A549 (cell line): Measurements from ENCODE around the gene PIGX. TPM values are rescaled to one million over a fixed set of nuclear protein-coding genes. Genes with fewer than 3 reads are reported as not detected.

ENCODE experiments used
- ATAC-seq, 2 experiments: fragments of 200-7000 bp in 1 of 2; fragments of >200 bp in 1 of 2; cut with Nextera tagmentation in 1 of 2; cut with Tn5 transposase in 1 of 2; 3 replicates each; pipeline versions ENCODE4 v1.8.0 to v1.9.1; 2018 to 2020; ENCODE audit warnings: mild to moderate bottlenecking in 1 of 2, moderate library complexity in 1 of 2
- CTCF ChIA-PET: fragments of 300-600 bp; sonication (Branson Sonifier 250); formaldehyde crosslinking; extraction: SDS; loops from one replicate; lab custom pipeline; 2021; ENCODE audit warnings: antibody characterized with exemption, inconsistent platforms; lab: Yijun Ruan, JAX
- POLR2A ChIA-PET: fragments of 350-600 bp; formaldehyde crosslinking; extraction: SDS; loops from one replicate; lab custom pipeline; 2021; ENCODE audit warnings: antibody characterized with exemption, inconsistent platforms; lab: Yijun Ruan, JAX
- DNase-seq, 2 experiments: peaks; one replicate each; pipeline versions ENCODE4 v3.0.0 to v3.0.0-alpha.2; 2011 to 2016; ENCODE audit warnings: low read depth in 1 of 2, low spot score in 1 of 2
- FAIRE-seq: peaks from 2 replicates; lab custom pipeline; 2011; peaks lifted over from hg19 to GRCh38; lab: Jason Lieb, UNC
- H3K27ac ChIP-seq, 2 experiments: fragments of >200 bp; sonication (Bioruptor Twin); formaldehyde crosslinking; 3 replicates each; pipeline ENCODE4 v1.5.1; 2016 to 2017
- H3K4me1 ChIP-seq: fragments of >200 bp; sonication (Bioruptor Twin); formaldehyde crosslinking; 3 replicates; pipeline ENCODE4 v1.6.1; 2016
- H3K4me2 ChIP-seq: fragments of >200 bp; sonication (Bioruptor Twin); formaldehyde crosslinking; 3 replicates; pipeline ENCODE4 v1.6.1; 2016
- H3K4me3 ChIP-seq: fragments of >200 bp; sonication (Bioruptor Twin); formaldehyde crosslinking; 3 replicates; pipeline ENCODE4 v1.5.1; 2016
- H3K9me3 ChIP-seq: fragments of >200 bp; sonication (Bioruptor Twin); formaldehyde crosslinking; 3 replicates; pipeline ENCODE4 v1.6.1; 2016
- BHLHE40 ChIP-seq: IDR thresholded peaks from 2 replicates; pipeline ENCODE4 v1.6.1; 2012; ENCODE audit warnings: low read depth, low read length, inconsistent platforms
- CEBPB ChIP-seq, 2 experiments: fragments of >200 bp in 1 of 2; sonication (Bioruptor Twin) in 1 of 2; formaldehyde crosslinking in 1 of 2; IDR thresholded peaks; 2 replicates each; pipeline ENCODE4 v1.6.1; 2012 to 2016
- ESRRA ChIP-seq: fragments of 150-350 bp; IDR thresholded peaks from 2 replicates; pipeline ENCODE4 v1.6.1; 2014; ENCODE audit warnings: mild to moderate bottlenecking, low read length, borderline replicate concordance
- GATA3 ChIP-seq: IDR thresholded peaks from 2 replicates; pipeline ENCODE4 v1.6.1; 2012; ENCODE audit warnings: borderline replicate concordance
- HOXB13 ChIP-seq: fragments of 250-450 bp; sonication (Bioruptor Pico); IDR thresholded peaks from 2 replicates; pipeline ENCODE4 v1.5.0; 2020; ENCODE audit warnings: low read depth, mild to moderate bottlenecking, moderate library complexity
- JUN ChIP-seq, 2 experiments: fragments of >200 bp; sonication (Bioruptor Twin); formaldehyde crosslinking; IDR thresholded peaks; 2 replicates in 1 of 2; 3 replicates in 1 of 2; pipeline ENCODE4 v1.6.1; 2016 to 2017
- MAFK ChIP-seq: fragments of 450-650 bp; IDR thresholded peaks from 2 replicates; pipeline ENCODE4 v1.6.1; 2014; ENCODE audit not compliant: partially characterized antibody
- MYC ChIP-seq: IDR thresholded peaks from 2 replicates; pipeline ENCODE4 v1.6.1; 2012; ENCODE audit warnings: mild to moderate bottlenecking, inconsistent platforms, low read length, improper control_type of control experiment, borderline replicate concordance
- NPAS2 ChIP-seq: fragments of 250-450 bp; sonication (Bioruptor Pico); IDR thresholded peaks from 2 replicates; pipeline ENCODE4 v1.8.0; 2022; ENCODE audit warnings: mild to moderate bottlenecking, moderate library complexity, borderline replicate concordance
- NR3C1 ChIP-seq: fragments of >200 bp; sonication (Bioruptor Twin); formaldehyde crosslinking; IDR thresholded peaks from 3 replicates; pipeline ENCODE4 v1.6.1; 2017
- RFX5 ChIP-seq: fragments of 450-650 bp; IDR thresholded peaks from 2 replicates; pipeline ENCODE4 v1.7.1; 2014; ENCODE audit warnings: antibody characterized with exemption, mild to moderate bottlenecking, moderate library complexity
- RNF2 ChIP-seq: fragments of 200-600 bp; sonication (generic); IDR thresholded peaks from 2 replicates; pipeline ENCODE4 v1.6.1; 2016; ENCODE audit warnings: low read depth, mild to moderate bottlenecking, antibody characterized with exemption, moderate library complexity, borderline replicate concordance
- SMC3 ChIP-seq: fragments of >200 bp; sonication (Bioruptor Twin); formaldehyde crosslinking; IDR thresholded peaks from 3 replicates; pipeline ENCODE4 v1.6.1; 2018; ENCODE audit warnings: inconsistent platforms
- TFCP2L1 ChIP-seq: fragments of 250-450 bp; sonication (Bioruptor Pico); IDR thresholded peaks from 2 replicates; pipeline ENCODE4 v1.5.0; 2021; ENCODE audit warnings: mild to moderate bottlenecking
- TP53 ChIP-seq: fragments of 250-450 bp; sonication (Bioruptor Pico); IDR thresholded peaks from 2 replicates; pipeline ENCODE4 v1.5.0; 2021; ENCODE audit warnings: mild to moderate bottlenecking, moderate library complexity
- ZC3H11A ChIP-seq: fragments of 450-650 bp; IDR thresholded peaks from 2 replicates; pipeline ENCODE4 v1.6.1; 2014; ENCODE audit warnings: antibody characterized with exemption, mild to moderate bottlenecking
- ZFP36 ChIP-seq: fragments of 450-650 bp; IDR thresholded peaks from 2 replicates; pipeline ENCODE4 v1.6.1; 2014; ENCODE audit warnings: borderline replicate concordance; ENCODE audit not compliant: partially characterized antibody
- ZSCAN20 ChIP-seq: fragments of 250-450 bp; sonication (Bioruptor Pico); IDR thresholded peaks from 2 replicates; pipeline ENCODE4 v1.8.0; 2022; ENCODE audit warnings: mild to moderate bottlenecking, moderate library complexity
- WGBS: methylation state at CpG from one replicate; pipeline ENCODE4 v1.1.6; 2017; ENCODE audit errors: missing lambda C conversion rate; 5-methylcytosine and 5-hydroxymethylcytosine counted together
- polyA plus RNA-seq, 4 experiments: library from polyadenylated mRNA; depleted of rRNA in 3 of 4; stranded (reverse); fragments of >200 nt; fragmentation: RNase III in 1 of 4; extraction: RNeasy Plus Mini Kit Qiagen cat#74134 plus additional on column Dnase treatment in 1 of 4; gene quantifications; 2 replicates in 3 of 4; 3 replicates in 1 of 4; pipeline ENCODE4 v1.2.3, GENCODE V29; 2011 to 2017
- TF ChIP-seq, protein P1 (sequence below): fragments of 450-650 bp; IDR thresholded peaks from 2 replicates; pipeline ENCODE4 v1.6.1; 2014; ENCODE audit warnings: antibody characterized with exemption
- TF ChIP-seq, protein P2 (sequence below): fragments of >200 bp; sonication (Bioruptor Twin); formaldehyde crosslinking; IDR thresholded peaks from 3 replicates; pipeline ENCODE4 v1.5.1; 2016
- TF ChIP-seq, protein P3 (sequence below): fragments of 200-600 bp; sonication (generic); IDR thresholded peaks from 2 replicates; pipeline ENCODE4 v1.6.1; 2016; ENCODE audit warnings: antibody characterized with exemption, mild to moderate bottlenecking, moderate library complexity
- TF ChIP-seq, protein P4 (sequence below): fragments of 150-350 bp; IDR thresholded peaks from 2 replicates; pipeline ENCODE4 v1.6.1; 2014; ENCODE audit warnings: low read depth, mild to moderate bottlenecking, low read length
- TF ChIP-seq, protein P5 (sequence below): fragments of >200 bp; sonication (Bioruptor Twin); formaldehyde crosslinking; IDR thresholded peaks from 3 replicates; pipeline ENCODE4 v1.6.1; 2016

Gene PIGX
- polyA plus RNA-seq, 2 of the 4 experiments (the other 2 are of a cell fraction), result 22.3 to 45.2 TPM

DNA sequence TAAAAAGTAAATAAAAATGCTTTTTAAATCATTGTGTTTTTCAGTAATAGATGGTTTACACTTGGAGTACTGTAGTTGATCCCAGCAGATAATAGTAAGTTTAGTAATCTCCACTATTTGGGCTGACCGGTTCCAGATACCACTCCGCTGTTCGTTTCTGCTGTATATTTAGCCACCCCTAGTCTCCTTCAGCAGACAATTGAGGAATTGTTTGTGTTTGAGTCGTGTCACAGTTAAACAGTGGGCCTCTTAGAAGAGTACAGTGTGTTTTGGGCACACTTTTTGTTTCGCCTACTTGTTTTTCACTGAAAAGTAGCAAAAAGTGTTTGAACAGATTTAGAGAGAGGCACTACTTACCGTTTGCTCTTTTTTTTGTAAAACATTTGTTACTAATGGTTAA is 60.7 kb downstream of the PIGX start:
- CTCF ChIA-PET, result no interaction called here
- ATAC-seq, result no peak
- no peak for FAIRE-seq
- TF ChIP-seq RNF2, result no peak
- no peak for TF ChIP-seq TP53
- no peak for TF ChIP-seq ZC3H11A
- no peak for TF ChIP-seq ESRRA
- TF ChIP-seq TFCP2L1 (CRISPR knock-in tag), result no peak
- TF ChIP-seq HOXB13 (CRISPR knock-in tag), result no peak
- TF ChIP-seq GATA3, result no peak
- no peak for TF ChIP-seq RFX5
- TF ChIP-seq ZFP36, result no peak
- no peak for TF ChIP-seq BHLHE40
- no peak for TF ChIP-seq NR3C1
- no peak for TF ChIP-seq CEBPB (IDR thresholded peaks at IDR 0.05)
- Histone ChIP-seq H3K4me1 (peaks cover 10% of the 10 kb centered on the region), H3K4me3 (no peak overlapping the region), H3K4me2 (no peak overlapping the region), H3K9me3 (no peaks in the 10 kb centered on the region), H3K27ac (no peak overlapping the region)
- POLR2A ChIA-PET, result no interaction called here
- WGBS, result 91% methylated on average over 6 of the region's 6 CpGs
- no peak for DNase-seq

DNA sequence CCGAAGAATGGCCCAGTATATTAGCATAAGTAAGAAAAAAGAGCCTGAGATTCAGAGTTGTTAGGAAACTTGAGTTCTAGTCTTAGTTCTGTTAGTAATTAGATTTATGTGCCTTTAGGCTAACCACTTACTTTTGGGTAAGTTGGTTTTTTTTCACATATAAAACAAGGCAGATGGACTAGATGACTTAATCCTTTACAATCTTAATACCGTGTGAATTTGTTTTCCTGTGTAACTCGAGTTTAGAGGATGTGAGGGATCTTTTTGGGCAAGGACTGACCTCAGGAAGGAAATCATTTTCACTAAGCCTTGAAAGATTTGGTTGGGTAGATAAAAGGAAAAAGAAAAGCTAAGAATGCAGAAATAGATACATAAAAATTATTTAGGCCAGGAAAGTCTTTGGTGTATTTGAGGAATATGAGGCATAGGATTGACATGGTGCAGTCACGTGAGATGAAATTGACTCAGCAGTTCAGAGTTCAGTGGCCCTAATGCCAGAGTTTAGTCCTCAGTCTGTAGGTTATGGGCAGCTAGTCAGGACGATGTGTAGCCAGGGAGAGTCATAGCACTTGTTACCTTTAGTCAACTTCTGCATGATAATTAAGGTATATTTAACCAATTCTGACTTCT is 62.1 kb downstream of the PIGX start:
- no peak for TF ChIP-seq MYC
- TF ChIP-seq, protein P1, sequence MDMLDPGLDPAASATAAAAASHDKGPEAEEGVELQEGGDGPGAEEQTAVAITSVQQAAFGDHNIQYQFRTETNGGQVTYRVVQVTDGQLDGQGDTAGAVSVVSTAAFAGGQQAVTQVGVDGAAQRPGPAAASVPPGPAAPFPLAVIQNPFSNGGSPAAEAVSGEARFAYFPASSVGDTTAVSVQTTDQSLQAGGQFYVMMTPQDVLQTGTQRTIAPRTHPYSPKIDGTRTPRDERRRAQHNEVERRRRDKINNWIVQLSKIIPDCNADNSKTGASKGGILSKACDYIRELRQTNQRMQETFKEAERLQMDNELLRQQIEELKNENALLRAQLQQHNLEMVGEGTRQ, result no peak
- no peak for TF ChIP-seq JUN (IDR thresholded peaks at IDR 0.05)
- TF ChIP-seq, protein P2, sequence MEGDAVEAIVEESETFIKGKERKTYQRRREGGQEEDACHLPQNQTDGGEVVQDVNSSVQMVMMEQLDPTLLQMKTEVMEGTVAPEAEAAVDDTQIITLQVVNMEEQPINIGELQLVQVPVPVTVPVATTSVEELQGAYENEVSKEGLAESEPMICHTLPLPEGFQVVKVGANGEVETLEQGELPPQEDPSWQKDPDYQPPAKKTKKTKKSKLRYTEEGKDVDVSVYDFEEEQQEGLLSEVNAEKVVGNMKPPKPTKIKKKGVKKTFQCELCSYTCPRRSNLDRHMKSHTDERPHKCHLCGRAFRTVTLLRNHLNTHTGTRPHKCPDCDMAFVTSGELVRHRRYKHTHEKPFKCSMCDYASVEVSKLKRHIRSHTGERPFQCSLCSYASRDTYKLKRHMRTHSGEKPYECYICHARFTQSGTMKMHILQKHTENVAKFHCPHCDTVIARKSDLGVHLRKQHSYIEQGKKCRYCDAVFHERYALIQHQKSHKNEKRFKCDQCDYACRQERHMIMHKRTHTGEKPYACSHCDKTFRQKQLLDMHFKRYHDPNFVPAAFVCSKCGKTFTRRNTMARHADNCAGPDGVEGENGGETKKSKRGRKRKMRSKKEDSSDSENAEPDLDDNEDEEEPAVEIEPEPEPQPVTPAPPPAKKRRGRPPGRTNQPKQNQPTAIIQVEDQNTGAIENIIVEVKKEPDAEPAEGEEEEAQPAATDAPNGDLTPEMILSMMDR, result no peak
- no peak for TF ChIP-seq ZSCAN20 (CRISPR knock-in tag)
- TF ChIP-seq, protein P3, sequence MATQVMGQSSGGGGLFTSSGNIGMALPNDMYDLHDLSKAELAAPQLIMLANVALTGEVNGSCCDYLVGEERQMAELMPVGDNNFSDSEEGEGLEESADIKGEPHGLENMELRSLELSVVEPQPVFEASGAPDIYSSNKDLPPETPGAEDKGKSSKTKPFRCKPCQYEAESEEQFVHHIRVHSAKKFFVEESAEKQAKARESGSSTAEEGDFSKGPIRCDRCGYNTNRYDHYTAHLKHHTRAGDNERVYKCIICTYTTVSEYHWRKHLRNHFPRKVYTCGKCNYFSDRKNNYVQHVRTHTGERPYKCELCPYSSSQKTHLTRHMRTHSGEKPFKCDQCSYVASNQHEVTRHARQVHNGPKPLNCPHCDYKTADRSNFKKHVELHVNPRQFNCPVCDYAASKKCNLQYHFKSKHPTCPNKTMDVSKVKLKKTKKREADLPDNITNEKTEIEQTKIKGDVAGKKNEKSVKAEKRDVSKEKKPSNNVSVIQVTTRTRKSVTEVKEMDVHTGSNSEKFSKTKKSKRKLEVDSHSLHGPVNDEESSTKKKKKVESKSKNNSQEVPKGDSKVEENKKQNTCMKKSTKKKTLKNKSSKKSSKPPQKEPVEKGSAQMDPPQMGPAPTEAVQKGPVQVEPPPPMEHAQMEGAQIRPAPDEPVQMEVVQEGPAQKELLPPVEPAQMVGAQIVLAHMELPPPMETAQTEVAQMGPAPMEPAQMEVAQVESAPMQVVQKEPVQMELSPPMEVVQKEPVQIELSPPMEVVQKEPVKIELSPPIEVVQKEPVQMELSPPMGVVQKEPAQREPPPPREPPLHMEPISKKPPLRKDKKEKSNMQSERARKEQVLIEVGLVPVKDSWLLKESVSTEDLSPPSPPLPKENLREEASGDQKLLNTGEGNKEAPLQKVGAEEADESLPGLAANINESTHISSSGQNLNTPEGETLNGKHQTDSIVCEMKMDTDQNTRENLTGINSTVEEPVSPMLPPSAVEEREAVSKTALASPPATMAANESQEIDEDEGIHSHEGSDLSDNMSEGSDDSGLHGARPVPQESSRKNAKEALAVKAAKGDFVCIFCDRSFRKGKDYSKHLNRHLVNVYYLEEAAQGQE, result no peak
- no peak for TF ChIP-seq NPAS2
- TF ChIP-seq RNF2, result no peak
- TF ChIP-seq, protein P4, sequence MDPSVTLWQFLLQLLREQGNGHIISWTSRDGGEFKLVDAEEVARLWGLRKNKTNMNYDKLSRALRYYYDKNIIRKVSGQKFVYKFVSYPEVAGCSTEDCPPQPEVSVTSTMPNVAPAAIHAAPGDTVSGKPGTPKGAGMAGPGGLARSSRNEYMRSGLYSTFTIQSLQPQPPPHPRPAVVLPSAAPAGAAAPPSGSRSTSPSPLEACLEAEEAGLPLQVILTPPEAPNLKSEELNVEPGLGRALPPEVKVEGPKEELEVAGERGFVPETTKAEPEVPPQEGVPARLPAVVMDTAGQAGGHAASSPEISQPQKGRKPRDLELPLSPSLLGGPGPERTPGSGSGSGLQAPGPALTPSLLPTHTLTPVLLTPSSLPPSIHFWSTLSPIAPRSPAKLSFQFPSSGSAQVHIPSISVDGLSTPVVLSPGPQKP, result no peak
- TF ChIP-seq, protein P5, sequence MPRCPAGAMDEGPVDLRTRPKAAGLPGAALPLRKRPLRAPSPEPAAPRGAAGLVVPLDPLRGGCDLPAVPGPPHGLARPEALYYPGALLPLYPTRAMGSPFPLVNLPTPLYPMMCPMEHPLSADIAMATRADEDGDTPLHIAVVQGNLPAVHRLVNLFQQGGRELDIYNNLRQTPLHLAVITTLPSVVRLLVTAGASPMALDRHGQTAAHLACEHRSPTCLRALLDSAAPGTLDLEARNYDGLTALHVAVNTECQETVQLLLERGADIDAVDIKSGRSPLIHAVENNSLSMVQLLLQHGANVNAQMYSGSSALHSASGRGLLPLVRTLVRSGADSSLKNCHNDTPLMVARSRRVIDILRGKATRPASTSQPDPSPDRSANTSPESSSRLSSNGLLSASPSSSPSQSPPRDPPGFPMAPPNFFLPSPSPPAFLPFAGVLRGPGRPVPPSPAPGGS, result no peak
- TF ChIP-seq SMC3, result no peak
- no peak for TF ChIP-seq ESRRA
- no peak for TF ChIP-seq MAFK
- no peak for TF ChIP-seq RFX5
- ATAC-seq, result no peak
- H3K27ac ChIP-seq, result no peak overlapping the region
- peaks cover 10% of the 10 kb centered on the region for H3K4me1 ChIP-seq
- H3K4me3 ChIP-seq, result no peak overlapping the region
- DNase-seq, result no peak
- no peak overlapping the region; the same call in 2 of the 3 replicates for H3K4me2 ChIP-seq
- 79% methylated on average over 5 of the region's 5 CpGs for WGBS
- no peaks in the 10 kb centered on the region for H3K9me3 ChIP-seq
- CTCF ChIA-PET, result interaction anchor here (0.6 to 1.8 kb wide), 5 partner anchors 11 to 245 kb away, joined by 3 to 4 read pairs (median 3); no protein-coding TSS in a partner anchor
- POLR2A ChIA-PET, result no interaction called here
- no peak for FAIRE-seq
